Naive thymus-derived CD4-positive, alpha-beta T cell (primary cell): ENCODE measurements around the gene OR2T3. TPM values are rescaled to one million over a fixed set of nuclear protein-coding genes. Genes with fewer than 3 reads are reported as not detected.
"Not testable (repeated sequence)": the region's sequence is repeated elsewhere in the genome, so short reads cannot be mapped to it uniquely, and the experiment has no call there.

ENCODE experiments used
- ATAC-seq: fragments of 150-1000 bp; cut with Tn5 transposase; 2 replicates; pipeline ENCODE4 v1.10.0; 2021; ENCODE audit warnings: mild to moderate bottlenecking, moderate library complexity
- CTCF ChIA-PET: fragments of 350-600 bp; sonication (Branson Sonifier 250); formaldehyde crosslinking; loops from one replicate; lab custom pipeline; 2021; ENCODE audit warnings: antibody characterized with exemption; lab: Charles Lee
- POLR2A ChIA-PET: fragments of 350-600 bp; sonication (Branson Sonifier 250); formaldehyde crosslinking; loops from one replicate; lab custom pipeline; 2021; ENCODE audit warnings: antibody characterized with exemption, inconsistent platforms; lab: Charles Lee
- DNase-seq, 9 donors: peaks; one replicate each; pipeline versions ENCODE4 v3.0.0 to v3.0.0-alpha.2; 2020 to 2022; ENCODE audit warnings: mixed read lengths in 1 of 9
- H3K27ac ChIP-seq: one replicate; pipeline ENCODE4 v1.7.0; 2013; ENCODE audit warnings: mild to moderate bottlenecking, low read depth, low read length, moderate library complexity
- H3K27me3 ChIP-seq, 2 donors: one replicate each; pipeline ENCODE4 v1.7.0; 2013; ENCODE audit warnings: low read length in 2 of 2, mild to moderate bottlenecking in 2 of 2, moderate library complexity in 2 of 2; ENCODE audit not compliant: control insufficient read depth in 2 of 2, insufficient read depth in 2 of 2
- H3K36me3 ChIP-seq, 3 experiments: 1 replicate in 2 of 3; 2 replicates in 1 of 3; pipeline ENCODE4 v1.7.0; 2013; ENCODE audit warnings: low read length in 3 of 3, mild to moderate bottlenecking in 3 of 3, moderate library complexity in 1 of 3; ENCODE audit not compliant: insufficient read depth in 3 of 3, control insufficient read depth in 2 of 3
- H3K4me1 ChIP-seq, 2 donors: one replicate each; pipeline ENCODE4 v1.7.0; 2013; ENCODE audit warnings: low read length in 2 of 2, mild to moderate bottlenecking in 2 of 2, moderate library complexity in 1 of 2; ENCODE audit not compliant: control insufficient read depth in 2 of 2, insufficient read depth in 2 of 2
- H3K4me3 ChIP-seq: 2 replicates; pipeline ENCODE4 v1.7.0; 2013; ENCODE audit warnings: mild to moderate bottlenecking, low read length
- H3K9me3 ChIP-seq, 3 experiments: 1 replicate in 2 of 3; 2 replicates in 1 of 3; pipeline ENCODE4 v1.7.0; 2013; ENCODE audit warnings: low read length in 3 of 3; ENCODE audit not compliant: control insufficient read depth in 2 of 3
- H3K27ac Mint-ChIP-seq, 9 donors: one replicate each; pipeline ENCODE4 v1.8.0; 2020 to 2022; ENCODE audit warnings: mixed read lengths in 9 of 9, mild to moderate bottlenecking in 8 of 9, moderate library complexity in 5 of 9, inconsistent platforms in 2 of 9
- H3K27me3 Mint-ChIP-seq, 5 donors: one replicate each; pipeline ENCODE4 v1.8.0; 2021 to 2022; ENCODE audit warnings: mixed read lengths in 5 of 5, mild to moderate bottlenecking in 1 of 5
- H3K36me3 Mint-ChIP-seq, 5 donors: one replicate each; pipeline ENCODE4 v1.8.0; 2020 to 2022; ENCODE audit warnings: mixed read lengths in 5 of 5, mild to moderate bottlenecking in 3 of 5, inconsistent platforms in 1 of 5
- H3K4me1 Mint-ChIP-seq, 7 donors: one replicate each; pipeline ENCODE4 v1.8.0; 2020 to 2022; ENCODE audit warnings: mixed read lengths in 7 of 7, mild to moderate bottlenecking in 3 of 7, inconsistent platforms in 1 of 7
- H3K4me3 Mint-ChIP-seq, 10 donors: one replicate each; pipeline ENCODE4 v1.8.0; 2020 to 2022; ENCODE audit warnings: mild to moderate bottlenecking in 10 of 10, mixed read lengths in 10 of 10, moderate library complexity in 6 of 10, inconsistent platforms in 2 of 10
- H3K9me3 Mint-ChIP-seq, 11 donors: one replicate each; pipeline ENCODE4 v1.8.0; 2020 to 2022; ENCODE audit warnings: mixed read lengths in 11 of 11, mild to moderate bottlenecking in 4 of 11, inconsistent platforms in 1 of 11, moderate library complexity in 1 of 11
- intact Hi-C, 2 donors: fragments of 100-400 bp; cut with micrococcal nuclease; formaldehyde crosslinking; loops; one replicate each; pipeline ENCODE4 v1.15.1; 2023
- polyA plus RNA-seq, 2 donors: library from polyadenylated mRNA; unstranded; fragments of 300-500 nt; fragmentation: Illumina TruSeq; gene quantifications; one replicate each; pipeline ENCODE4 v1.2.3, GENCODE V29; 2021
- total RNA-seq, 6 experiments: library from RNA in 5 of 6; stranded (reverse) in 5 of 6; gene quantifications; 1 replicate in 5 of 6; 2 replicates in 1 of 6; pipeline ENCODE4 v1.2.3 and lab custom pipeline; 2021 to 2026

The OR2T3 gene
- total and polyA plus RNA-seq, 7 experiments from 2014 or later: not detected

DNA sequence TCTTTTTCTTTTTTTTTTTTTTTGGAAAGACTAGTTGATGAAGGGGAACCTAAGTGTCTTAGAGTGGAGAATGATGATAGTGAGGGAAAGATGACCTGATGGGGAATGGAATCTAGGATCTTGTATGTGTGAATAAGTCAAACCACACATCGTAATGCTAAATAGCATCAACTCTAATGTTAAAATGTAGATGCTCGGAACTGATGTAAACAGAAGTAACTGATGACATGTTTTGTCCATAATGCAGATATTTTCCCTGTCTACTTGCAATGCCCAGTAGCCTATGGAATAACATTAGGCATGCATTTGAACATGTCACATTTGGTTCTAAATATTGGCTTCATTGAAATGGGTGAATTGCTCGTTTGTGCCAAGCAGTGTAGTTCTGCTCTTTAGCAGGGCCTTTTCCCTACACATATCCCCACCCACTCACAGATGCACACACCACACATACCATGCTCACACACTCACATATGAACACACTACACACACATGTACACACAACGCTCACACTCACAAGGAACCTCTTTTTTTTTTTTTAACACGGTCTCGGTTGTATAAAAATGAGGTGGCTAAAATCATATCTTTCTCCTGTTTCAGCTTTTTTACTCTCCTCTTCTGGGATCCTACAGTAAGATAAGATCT lies 23.2 kb upstream of the OR2T3 start:
- H3K4me3 ChIP-seq, H3K4me1 ChIP-seq, H3K9me3 ChIP-seq, intact Hi-C loops, H3K27ac ChIP-seq, H3K27ac Mint-ChIP-seq, H3K27me3 ChIP-seq, H3K27me3 Mint-ChIP-seq, CTCF ChIA-PET, ATAC-seq, H3K4me1 Mint-ChIP-seq, H3K9me3 Mint-ChIP-seq, POLR2A ChIA-PET, H3K36me3 Mint-ChIP-seq, H3K4me3 Mint-ChIP-seq, H3K36me3 ChIP-seq, DNase-seq: not testable (repeated sequence)

DNA sequence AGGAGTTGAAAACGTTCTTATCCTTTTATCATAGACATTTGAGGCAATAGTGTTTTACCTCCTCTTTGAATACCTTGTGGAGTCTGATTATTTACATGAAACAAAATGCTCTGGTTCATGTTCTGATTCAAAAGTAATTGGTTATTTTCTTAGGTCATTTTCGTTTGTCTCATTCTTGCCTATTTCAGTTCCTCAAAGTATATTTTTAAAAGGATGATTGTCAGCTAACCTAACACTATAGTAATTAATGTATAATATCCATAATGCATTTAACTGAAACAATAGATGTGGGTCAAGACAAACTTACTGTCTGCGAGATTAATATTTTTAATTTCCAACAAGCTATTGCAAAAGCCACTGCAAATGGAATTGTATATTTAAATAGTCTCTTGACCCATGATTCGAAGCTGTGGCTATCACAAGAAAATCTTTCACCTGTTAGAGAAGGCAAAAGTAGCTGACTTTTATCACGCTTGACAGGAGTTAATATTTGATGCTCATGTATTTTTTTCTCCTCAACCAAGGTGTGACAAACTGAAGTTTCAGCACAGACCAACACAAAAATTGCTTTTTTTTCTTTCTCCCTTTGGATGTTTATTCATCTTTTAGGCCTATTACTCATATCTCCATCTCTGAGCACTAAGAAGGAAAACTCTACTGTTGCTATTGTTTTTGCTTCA lies 22.5 kb upstream of the OR2T3 start:
- H3K9me3 Mint-ChIP-seq, ATAC-seq, POLR2A ChIA-PET, CTCF ChIA-PET, H3K4me3 ChIP-seq, DNase-seq, H3K27me3 ChIP-seq, H3K27me3 Mint-ChIP-seq, H3K4me3 Mint-ChIP-seq, intact Hi-C loops, H3K36me3 Mint-ChIP-seq, H3K4me1 ChIP-seq, H3K36me3 ChIP-seq, H3K27ac Mint-ChIP-seq, H3K27ac ChIP-seq, H3K9me3 ChIP-seq, H3K4me1 Mint-ChIP-seq: not testable (repeated sequence)

- POLR2A ChIA-PET: not testable (repeated sequence)
Observed at GRCh38 chr1:248453619-248454018, 19.5 kb upstream of the OR2T3 start.

DNA sequence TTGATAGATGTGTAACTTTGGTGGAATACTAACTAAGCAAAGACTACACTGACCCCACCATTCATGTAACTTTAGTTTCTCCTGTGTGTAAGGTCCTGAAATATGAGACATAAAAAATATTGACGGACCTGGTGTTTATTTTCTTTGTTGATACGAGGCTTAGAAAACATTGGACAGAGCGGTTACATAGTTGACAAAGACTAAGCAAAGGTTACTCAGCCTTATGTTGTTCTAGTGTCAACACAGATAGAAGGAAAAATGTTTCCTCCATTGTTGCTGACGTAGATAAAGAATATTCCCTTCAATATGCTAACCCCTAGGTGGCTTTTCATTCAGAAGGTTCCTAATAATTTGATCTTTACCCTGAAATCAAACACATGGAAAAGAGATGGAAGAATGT lies 18.1 kb upstream of the OR2T3 start:
- H3K27ac Mint-ChIP-seq, DNase-seq, H3K27me3 ChIP-seq, CTCF ChIA-PET, ATAC-seq, H3K27me3 Mint-ChIP-seq, H3K4me1 Mint-ChIP-seq, POLR2A ChIA-PET, H3K9me3 Mint-ChIP-seq, H3K9me3 ChIP-seq, H3K36me3 Mint-ChIP-seq, H3K36me3 ChIP-seq, H3K4me3 Mint-ChIP-seq, H3K27ac ChIP-seq, H3K4me1 ChIP-seq, H3K4me3 ChIP-seq: not testable (repeated sequence)
- intact Hi-C loops: loop anchor here in 1 of 2 donors (5.0 kb wide), 1 partner anchor 177 kb away; no protein-coding TSS in a partner anchor

More at GRCh38 chr1:248453619-248454018, 19.5 kb upstream of the OR2T3 start:
- H3K36me3 Mint-ChIP-seq, H3K27ac Mint-ChIP-seq, DNase-seq, H3K27me3 ChIP-seq, H3K36me3 ChIP-seq, intact Hi-C loops, H3K27me3 Mint-ChIP-seq, H3K4me3 ChIP-seq, H3K4me1 ChIP-seq, H3K4me1 Mint-ChIP-seq, CTCF ChIA-PET, ATAC-seq, H3K9me3 Mint-ChIP-seq, H3K9me3 ChIP-seq, H3K27ac ChIP-seq, H3K4me3 Mint-ChIP-seq: not testable (repeated sequence)

- H3K36me3 Mint-ChIP-seq, H3K27ac ChIP-seq, H3K4me1 Mint-ChIP-seq, POLR2A ChIA-PET, ATAC-seq, H3K36me3 ChIP-seq, DNase-seq, H3K27me3 Mint-ChIP-seq, H3K27me3 ChIP-seq, CTCF ChIA-PET, H3K27ac Mint-ChIP-seq, H3K9me3 ChIP-seq, H3K4me3 ChIP-seq, H3K4me1 ChIP-seq, H3K9me3 Mint-ChIP-seq, H3K4me3 Mint-ChIP-seq: not testable (repeated sequence)
- intact Hi-C loops: loop anchor here in 1 of 2 donors (5.0 kb wide), 1 partner anchor 176 kb away; no protein-coding TSS in a partner anchor
Observed at GRCh38 chr1:248456635-248457034, 16.5 kb upstream of the OR2T3 start.

GRCh38 chr1:248459117-248459516 lies 14.0 kb upstream of the OR2T3 start:
- Mint-ChIP-seq H3K9me3 (peaks cover 0 to 26% (median 11%) of the 10 kb centered on the region in 11 donors), H3K36me3 (peaks cover 3 to 14% (median 4%) of the 10 kb centered on the region in 5 donors)
- H3K27me3 ChIP-seq, H3K4me1 Mint-ChIP-seq, H3K27ac Mint-ChIP-seq, H3K9me3 ChIP-seq, H3K27ac ChIP-seq, DNase-seq, H3K4me3 ChIP-seq, H3K4me1 ChIP-seq, H3K36me3 ChIP-seq, H3K27me3 Mint-ChIP-seq, POLR2A ChIA-PET, CTCF ChIA-PET, ATAC-seq, H3K4me3 Mint-ChIP-seq: not testable (repeated sequence)
- intact Hi-C loops: loop anchor here in 1 of 2 donors (5.0 kb wide), 1 partner anchor 173 kb away; no protein-coding TSS in a partner anchor

GRCh38 chr1:248471154-248471553 lies 2.0 kb upstream of the OR2T3 start:
- H3K4me1 Mint-ChIP-seq: peaks cover 0 to 5% (median 0%) of the 10 kb centered on the region in 7 donors
- H3K9me3 Mint-ChIP-seq: peaks cover 0 to 35% (median 18%) of the 10 kb centered on the region in 11 donors
- Histone ChIP-seq H3K36me3 (no peaks in the 10 kb centered on the region), H3K9me3 (peaks cover 0 to 6% (median 2%) of the 10 kb centered on the region in 3 experiments), H3K4me3 (no peak overlapping the region), H3K27ac (no peak overlapping the region), H3K4me1 (no peaks in the 10 kb centered on the region), H3K27me3 (no peaks in the 10 kb centered on the region)
- intact Hi-C loops: no loop called here
- CTCF ChIA-PET: no interaction called here
- H3K27ac Mint-ChIP-seq: peak overlapping the region in 1 of 9 donors; percentile 28
- no peak overlapping the region for H3K4me3 Mint-ChIP-seq
- DNase-seq (no peak), ATAC-seq (no peak)
- peaks cover 0 to 16% (median 0%) of the 10 kb centered on the region in 5 donors for H3K27me3 Mint-ChIP-seq
- POLR2A ChIA-PET: no interaction called here
- peaks cover 4 to 31% (median 13%) of the 10 kb centered on the region in 5 donors for H3K36me3 Mint-ChIP-seq
